Transverse colon (tissue), 4 donors: ENCODE data around the gene NAP1L4. TPM values are rescaled to one million over a fixed set of nuclear protein-coding genes. Genes with fewer than 3 reads are reported as not detected.

Source experiments
- DNase-seq: peaks from one replicate; pipeline ENCODE4 v3.0.0-alpha.2; 2019
- H3K27ac ChIP-seq, 4 donors: fragments of 200-600 bp; sonication (generic); 2 replicates each; pipeline ENCODE4 v1.5.1; 2016 to 2018; ENCODE audit warnings: inconsistent platforms in 4 of 4
- H3K27me3 ChIP-seq: fragments of 200-600 bp; sonication (generic); 2 replicates; pipeline ENCODE4 v1.5.1; 2017; ENCODE audit warnings: inconsistent platforms
- H3K36me3 ChIP-seq, 4 donors: fragments of 200-600 bp; sonication (generic); 2 replicates each; pipeline ENCODE4 v1.5.1; 2017 to 2019; ENCODE audit warnings: inconsistent platforms in 4 of 4
- H3K4me1 ChIP-seq, 4 donors: fragments of 200-600 bp; sonication (generic); 2 replicates each; pipeline ENCODE4 v1.5.1; 2017 to 2020; ENCODE audit warnings: inconsistent platforms in 4 of 4
- H3K4me3 ChIP-seq, 4 donors: fragments of 200-600 bp; sonication (generic); 1 replicate in 1 of 4; 2 replicates in 3 of 4; pipeline versions ENCODE4 v1.5.1 to v1.6.1; 2017 to 2019; ENCODE audit warnings: inconsistent platforms in 4 of 4
- H3K9me3 ChIP-seq, 2 donors: fragments of 200-600 bp; sonication (generic); 2 replicates each; pipeline ENCODE4 v1.5.1; 2017 to 2019; ENCODE audit warnings: inconsistent platforms in 2 of 2
- CTCF ChIP-seq, 5 experiments: fragments of 200-600 bp in 3 of 5; fragments of 450-650 bp in 2 of 5; sonication (generic) in 3 of 5; IDR thresholded peaks; 1 replicate in 2 of 5; 2 replicates in 3 of 5; pipeline ENCODE4 v1.5.1; 2016 to 2017; ENCODE audit warnings: antibody characterized with exemption in 5 of 5, inconsistent platforms in 3 of 5, mild to moderate bottlenecking in 2 of 5, moderate library complexity in 1 of 5
- EP300 ChIP-seq: sonication (generic); formaldehyde crosslinking; IDR thresholded peaks from one replicate; pipeline ENCODE4 v1.6.1; 2017; ENCODE audit warnings: antibody characterized with exemption, low read depth
- POLR2A ChIP-seq: fragments of 450-650 bp; IDR thresholded peaks from one replicate; pipeline ENCODE4 v1.6.1; 2016; ENCODE audit warnings: antibody characterized with exemption, mild to moderate bottlenecking, moderate library complexity
- POLR2AphosphoS5 ChIP-seq, 3 donors: sonication (generic); formaldehyde crosslinking; IDR thresholded peaks; one replicate each; pipeline ENCODE4 v1.6.1; 2016; ENCODE audit warnings: antibody characterized with exemption in 3 of 3
- WGBS, 2 donors: methylation state at CpG; one replicate each; pipeline ENCODE4 v1.1.5; 2018; ENCODE audit warnings: low coverage in 1 of 2; 5-methylcytosine and 5-hydroxymethylcytosine counted together
- in situ Hi-C, 4 donors: fragments of 200-750 bp; cut with MboI; loops; one replicate each; pipeline versions ENCODE4 v1.15.0 to v1.15.1; 2017; ENCODE audit warnings: low sequenced_read_pairs in 3 of 4, low pct_ligation_motif_present in 1 of 4, low pct_unique_long_range_greater_than_20kb in 1 of 4
- intact Hi-C: fragments of 100-400 bp; cut with DNase I; formaldehyde crosslinking; loops from one replicate; pipeline ENCODE4 v1.15.1; 2023; ENCODE audit warnings: low total_unique reads
- total RNA-seq, 4 donors: library from RNA; depleted of rRNA; stranded (reverse); fragments of >200 nt; gene quantifications; one replicate each; pipeline ENCODE4 v1.1.0, GENCODE V29; 2016

Gene NAP1L4
- total RNA-seq, 4 donors from 2014 or later, result 63.6 to 140 (median 111) TPM

GRCh38 chr11:3008746-3009336 lies 16.7 kb upstream of the NAP1L4 start:
- no peak for DNase-seq
- in situ Hi-C loops, result no loop called here
- H3K36me3 ChIP-seq, result peaks cover 0 to 25% (median 9%) of the 10 kb centered on the region in 4 donors

GRCh38 chr11:3007404-3008010 lies 15.4 kb upstream of the NAP1L4 start:
- TF ChIP-seq CTCF (IDR thresholded peaks at IDR 0.05), result no peak
- Histone ChIP-seq H3K27me3 (no peaks in the 10 kb centered on the region), H3K9me3 (no peaks in the 10 kb centered on the region), H3K4me1 (no peaks in the 10 kb centered on the region), H3K27ac (no peak overlapping the region), H3K4me3 (no peak overlapping the region), H3K36me3 (peaks cover 0 to 25% (median 7%) of the 10 kb centered on the region in 4 donors)
- DNase-seq, result no peak
- intact Hi-C loops (no loop called here), in situ Hi-C loops (no loop called here)
- WGBS, 2 donors, result 91% methylated on average over 20 of the region's 20 CpGs; no CpG with 5 or more reads in 1 of the 2 donors

More at GRCh38 chr11:3008746-3009336, 16.7 kb upstream of the NAP1L4 start:
- no peak for TF ChIP-seq EP300
- no peak for TF ChIP-seq POLR2AphosphoS5 (IDR thresholded peaks at IDR 0.05)
- TF ChIP-seq CTCF (IDR thresholded peaks at IDR 0.05), result no peak
- TF ChIP-seq POLR2A, result no peak
- no peaks in the 10 kb centered on the region for H3K4me1 ChIP-seq
- 95 to 100% methylated on average over 2 to 8 of the region's 9 CpGs for WGBS, 2 donors
- no peak overlapping the region for H3K4me3 ChIP-seq
- no peaks in the 10 kb centered on the region for H3K27me3 ChIP-seq
- no peak overlapping the region for H3K27ac ChIP-seq
- intact Hi-C loops, result no loop called here
- no peaks in the 10 kb centered on the region for H3K9me3 ChIP-seq

- TF ChIP-seq POLR2AphosphoS5 (IDR thresholded peaks at IDR 0.05) (no peak), POLR2A (no peak), EP300 (no peak), CTCF (IDR thresholded peaks at IDR 0.05) (no peak)
- intact Hi-C loops, result no loop called here
- H3K27me3 ChIP-seq, result no peaks in the 10 kb centered on the region
- DNase-seq, result no peak
- H3K36me3 ChIP-seq, result peaks cover 0 to 28% (median 12%) of the 10 kb centered on the region in 4 donors
- H3K27ac ChIP-seq, result no peak overlapping the region
- no peaks in the 10 kb centered on the region for H3K9me3 ChIP-seq
- in situ Hi-C loops, result no loop called here
- no peak overlapping the region for H3K4me3 ChIP-seq
- H3K4me1 ChIP-seq, result peaks cover 0 to 2% (median under 1%) of the 10 kb centered on the region in 4 donors
- 83% methylated on average over 21 of the region's 21 CpGs; no CpG with 5 or more reads in 1 of the 2 donors for WGBS, 2 donors
Observed at GRCh38 chr11:3006505-3007260, 14.6 kb upstream of the NAP1L4 start.

- DNase-seq, result no peak
- H3K36me3 ChIP-seq, result peaks cover 0 to 25% (median 9%) of the 10 kb centered on the region in 4 donors
Observed at GRCh38 chr11:3004481-3004880, 12.4 kb upstream of the NAP1L4 start.

More at GRCh38 chr11:3004481-3004880, 12.4 kb upstream of the NAP1L4 start:
- Histone ChIP-seq H3K4me3 (no peak overlapping the region), H3K9me3 (no peaks in the 10 kb centered on the region), H3K4me1 (peaks cover 0 to 15% (median 4%) of the 10 kb centered on the region in 4 donors), H3K27me3 (no peaks in the 10 kb centered on the region), H3K27ac (no peak overlapping the region)
- 93% methylated on average over 10 of the region's 10 CpGs; no CpG with 5 or more reads in 1 of the 2 donors for WGBS, 2 donors
- TF ChIP-seq POLR2A (no peak), CTCF (IDR thresholded peaks at IDR 0.05) (no peak), EP300 (no peak), POLR2AphosphoS5 (IDR thresholded peaks at IDR 0.05) (no peak)
- intact Hi-C loops (no loop called here), in situ Hi-C loops (no loop called here)
